ENCODE data around the gene C7orf25. TPM values are rescaled to one million over a fixed set of nuclear protein-coding genes. Genes with fewer than 3 reads are reported as not detected.

C7orf25 gene
- total RNA-seq, 1 donor from 2014 or later = 5.0 TPM

DNA sequence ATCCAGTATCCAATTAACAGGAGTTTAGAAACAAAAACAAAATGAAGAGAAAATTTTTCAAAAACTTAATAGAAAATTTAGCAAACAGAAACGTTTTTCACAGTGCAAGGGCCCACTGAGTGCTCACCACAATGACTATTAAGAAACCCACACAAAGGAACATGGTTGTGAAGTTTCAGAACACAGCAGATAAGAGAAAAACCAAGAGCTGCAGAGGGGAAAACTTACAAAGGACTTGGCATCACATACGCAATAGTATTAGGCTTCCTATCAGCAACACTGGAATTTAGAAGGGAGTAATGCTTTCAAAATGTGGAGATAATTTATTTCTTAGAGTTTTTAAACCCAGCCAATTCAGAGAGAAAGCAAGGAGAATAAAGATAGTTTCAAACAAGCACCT lies 1.7 kb upstream of the C7orf25 start:
- Mint-ChIP-seq H3K27ac (ENCODE audit: unreplicated experiment) (no peak overlapping the region), H3K27me3 (ENCODE audit: unreplicated experiment) (peaks cover 4% of the 10 kb centered on the region), H3K36me3 (ENCODE audit: low read depth, unreplicated experiment) (no peaks in the 10 kb centered on the region), H3K9me3 (ENCODE audit: unreplicated experiment) (no peaks in the 10 kb centered on the region), H3K4me3 (ENCODE audit: unreplicated experiment) (no peak overlapping the region), H3K4me1 (ENCODE audit: unreplicated experiment) (peaks cover 11% of the 10 kb centered on the region)
- DNase-seq (ENCODE audit: low spot score) = no peak
- TF ChIP-seq, protein P1, sequence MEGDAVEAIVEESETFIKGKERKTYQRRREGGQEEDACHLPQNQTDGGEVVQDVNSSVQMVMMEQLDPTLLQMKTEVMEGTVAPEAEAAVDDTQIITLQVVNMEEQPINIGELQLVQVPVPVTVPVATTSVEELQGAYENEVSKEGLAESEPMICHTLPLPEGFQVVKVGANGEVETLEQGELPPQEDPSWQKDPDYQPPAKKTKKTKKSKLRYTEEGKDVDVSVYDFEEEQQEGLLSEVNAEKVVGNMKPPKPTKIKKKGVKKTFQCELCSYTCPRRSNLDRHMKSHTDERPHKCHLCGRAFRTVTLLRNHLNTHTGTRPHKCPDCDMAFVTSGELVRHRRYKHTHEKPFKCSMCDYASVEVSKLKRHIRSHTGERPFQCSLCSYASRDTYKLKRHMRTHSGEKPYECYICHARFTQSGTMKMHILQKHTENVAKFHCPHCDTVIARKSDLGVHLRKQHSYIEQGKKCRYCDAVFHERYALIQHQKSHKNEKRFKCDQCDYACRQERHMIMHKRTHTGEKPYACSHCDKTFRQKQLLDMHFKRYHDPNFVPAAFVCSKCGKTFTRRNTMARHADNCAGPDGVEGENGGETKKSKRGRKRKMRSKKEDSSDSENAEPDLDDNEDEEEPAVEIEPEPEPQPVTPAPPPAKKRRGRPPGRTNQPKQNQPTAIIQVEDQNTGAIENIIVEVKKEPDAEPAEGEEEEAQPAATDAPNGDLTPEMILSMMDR (IDR thresholded peaks at IDR 0.05; ENCODE audit: unreplicated experiment) = no peak

DNA sequence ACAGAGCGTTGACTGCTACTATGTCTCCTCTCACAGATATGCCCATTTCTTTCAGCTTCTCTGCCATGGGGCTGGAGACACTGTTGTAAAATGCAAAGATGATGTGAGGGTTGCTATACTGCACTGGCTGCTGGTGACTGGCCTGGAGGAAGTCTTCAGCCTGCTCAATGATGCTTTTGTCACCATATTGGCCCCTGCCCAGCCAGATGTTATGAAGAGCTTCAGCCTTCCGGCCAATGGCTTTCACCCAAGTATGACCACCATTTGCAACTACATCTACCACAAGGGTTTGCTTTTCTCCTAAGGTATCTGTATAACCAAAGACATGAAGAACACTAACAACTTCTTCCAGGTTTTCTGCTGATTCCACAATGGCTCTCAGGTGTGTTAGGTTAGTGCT lies 1.6 kb downstream of the C7orf25 start:
- H3K9me3 Mint-ChIP-seq (ENCODE audit: unreplicated experiment) = no peaks in the 10 kb centered on the region
- H3K4me3 Mint-ChIP-seq (ENCODE audit: unreplicated experiment) = no peak overlapping the region
- H3K27ac Mint-ChIP-seq (ENCODE audit: unreplicated experiment) = no peak overlapping the region
- peaks cover 22% of the 10 kb centered on the region for H3K4me1 Mint-ChIP-seq (ENCODE audit: unreplicated experiment)
- DNase-seq (ENCODE audit: low spot score) = no peak
- TF ChIP-seq, protein P1 (IDR thresholded peaks at IDR 0.05; ENCODE audit: unreplicated experiment) = no peak
- no peaks in the 10 kb centered on the region for H3K36me3 Mint-ChIP-seq (ENCODE audit: low read depth, unreplicated experiment)
- H3K27me3 Mint-ChIP-seq (ENCODE audit: unreplicated experiment) = peaks cover 4% of the 10 kb centered on the region

DNA sequence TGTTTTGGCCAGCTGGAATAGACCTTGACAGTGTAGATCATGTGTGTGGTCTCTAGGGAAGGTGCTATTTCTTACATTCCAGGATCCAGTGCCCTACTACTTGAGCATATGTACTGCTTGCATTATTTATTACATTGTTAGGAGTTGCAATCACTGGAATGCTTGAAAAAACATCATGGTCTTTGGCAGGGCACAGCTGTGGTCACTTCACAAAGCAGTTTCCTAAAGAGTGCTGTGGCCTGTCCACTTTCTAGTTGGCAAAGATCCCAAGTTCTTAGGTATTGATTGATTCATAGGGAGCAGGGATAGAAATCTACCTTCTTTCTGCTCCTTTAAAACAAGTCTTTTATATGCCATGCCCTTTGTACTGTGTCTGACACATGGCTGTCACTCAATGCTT lies 4.6 kb downstream of the C7orf25 start:
- Mint-ChIP-seq H3K4me3 (ENCODE audit: unreplicated experiment) (no peak overlapping the region), H3K27me3 (ENCODE audit: unreplicated experiment) (peaks cover 2% of the 10 kb centered on the region), H3K9me3 (ENCODE audit: unreplicated experiment) (no peaks in the 10 kb centered on the region), H3K4me1 (ENCODE audit: unreplicated experiment) (peaks cover 16% of the 10 kb centered on the region), H3K27ac (ENCODE audit: unreplicated experiment) (no peak overlapping the region), H3K36me3 (ENCODE audit: low read depth, unreplicated experiment) (no peaks in the 10 kb centered on the region)
- TF ChIP-seq, protein P1 (IDR thresholded peaks at IDR 0.05; ENCODE audit: unreplicated experiment) = no peak
- no peak for DNase-seq (ENCODE audit: low spot score)

DNA sequence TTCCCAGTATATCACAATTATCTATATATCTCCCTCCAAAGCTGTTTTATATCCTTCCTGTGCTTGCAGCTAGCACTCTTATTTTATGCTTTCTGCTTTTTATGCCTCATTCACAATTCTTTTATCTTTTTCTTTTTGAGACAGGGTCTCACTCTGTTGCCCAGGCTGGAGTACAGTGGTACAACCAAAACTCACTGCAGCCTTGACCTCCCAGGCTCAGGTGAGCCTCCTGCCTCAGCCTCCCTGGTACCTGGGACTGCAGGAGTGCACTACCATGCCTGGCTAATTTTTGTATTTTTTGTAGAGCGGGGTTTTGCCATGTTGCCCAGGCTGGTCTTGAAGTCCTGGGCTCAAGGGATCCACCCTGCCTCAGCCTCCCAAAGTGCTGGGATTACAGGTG lies 5.7 kb downstream of the C7orf25 start:
- no peak overlapping the region for H3K27ac Mint-ChIP-seq (ENCODE audit: unreplicated experiment)
- H3K4me1 Mint-ChIP-seq (ENCODE audit: unreplicated experiment) = peaks cover 15% of the 10 kb centered on the region
- TF ChIP-seq, protein P1 (IDR thresholded peaks at IDR 0.05; ENCODE audit: unreplicated experiment) = no peak
- no peaks in the 10 kb centered on the region for H3K36me3 Mint-ChIP-seq (ENCODE audit: low read depth, unreplicated experiment)
- peaks cover 2% of the 10 kb centered on the region for H3K27me3 Mint-ChIP-seq (ENCODE audit: unreplicated experiment)
- DNase-seq (ENCODE audit: low spot score) = no peak
- H3K4me3 Mint-ChIP-seq (ENCODE audit: unreplicated experiment) = no peak overlapping the region
- no peaks in the 10 kb centered on the region for H3K9me3 Mint-ChIP-seq (ENCODE audit: unreplicated experiment)

DNA sequence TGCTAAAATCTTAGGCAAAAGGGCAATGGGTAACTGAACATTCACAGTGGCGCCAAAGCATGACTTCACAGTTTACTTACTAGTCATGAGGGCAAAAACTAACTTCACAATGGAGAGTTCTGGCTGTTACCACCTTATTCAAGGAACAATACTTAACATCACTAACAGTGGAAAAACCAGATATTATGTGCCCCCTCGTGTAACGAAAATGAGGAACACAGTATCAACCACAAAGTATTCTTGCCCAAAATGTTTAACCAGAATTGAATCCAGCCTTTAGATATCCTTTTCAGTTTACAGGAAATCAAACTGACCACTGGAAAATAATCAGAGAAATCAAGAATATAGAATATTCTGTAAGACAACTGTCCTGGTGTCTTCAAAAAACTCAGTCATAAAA lies 9.5 kb downstream of the C7orf25 start:
- H3K4me3 Mint-ChIP-seq (ENCODE audit: unreplicated experiment) = no peak overlapping the region
- TF ChIP-seq, protein P1 (IDR thresholded peaks at IDR 0.05; ENCODE audit: unreplicated experiment) = no peak
- no peaks in the 10 kb centered on the region for H3K9me3 Mint-ChIP-seq (ENCODE audit: unreplicated experiment)
- no peaks in the 10 kb centered on the region for H3K27me3 Mint-ChIP-seq (ENCODE audit: unreplicated experiment)
- DNase-seq (ENCODE audit: low spot score) = no peak
- peaks cover 2% of the 10 kb centered on the region for H3K4me1 Mint-ChIP-seq (ENCODE audit: unreplicated experiment)
- H3K27ac Mint-ChIP-seq (ENCODE audit: unreplicated experiment) = no peak overlapping the region
- H3K36me3 Mint-ChIP-seq (ENCODE audit: low read depth, unreplicated experiment) = no peaks in the 10 kb centered on the region
